K562 (cell line): Measurements from ENCODE around the gene FAM120AOS. TPM values are rescaled to one million over a fixed set of nuclear protein-coding genes. Genes with fewer than 3 reads are reported as not detected.

Experiments
- BRD9 ChIP-seq: fragments of 450-650 bp; IDR thresholded peaks from 2 replicates; pipeline ENCODE4 v1.6.1; 2018; ENCODE audit warnings: low read depth; ENCODE audit not compliant: partially characterized antibody
- EGR1 ChIP-seq: fragments of 450-650 bp; conservative IDR thresholded peaks from 2 replicates; pipeline ENCODE4 v1.6.1; 2017; ENCODE audit warnings: mild to moderate bottlenecking
- HNRNPL ChIP-seq: fragments of 200-400 bp; formaldehyde crosslinking; IDR thresholded peaks from 2 replicates; pipeline ENCODE4 v1.6.1; 2017; ENCODE audit warnings: low read depth, mild to moderate bottlenecking, low read length
- KDM5B ChIP-seq: fragments of 200-600 bp; sonication (generic); IDR thresholded peaks from 2 replicates; pipeline ENCODE4 v1.6.1; 2012; ENCODE audit warnings: low read depth, mild to moderate bottlenecking, moderate library complexity, low read length, control low read depth, inconsistent platforms; ENCODE audit not compliant: insufficient replicate concordance
- MYC ChIP-seq, 2 experiments: fragments of 250-450 bp in 1 of 2; sonication (Bioruptor Pico) in 1 of 2; IDR thresholded peaks; 2 replicates each; pipeline versions ENCODE4 v1.5.1 to v1.6.1; 2012 to 2021; ENCODE audit warnings: low read depth in 2 of 2, borderline replicate concordance in 1 of 2, improper control_type of control experiment in 1 of 2, low read length in 1 of 2, mild to moderate bottlenecking in 1 of 2, moderate library complexity in 1 of 2
- NFIC ChIP-seq: fragments of 450-650 bp; IDR thresholded peaks from 2 replicates; pipeline ENCODE4 v1.6.1; 2017; ENCODE audit warnings: mild to moderate bottlenecking, inconsistent platforms
- RBBP5 ChIP-seq: fragments of 200-600 bp; sonication (generic); IDR thresholded peaks from 2 replicates; pipeline ENCODE4 v1.6.1; 2012; ENCODE audit warnings: borderline replicate concordance, mild to moderate bottlenecking, low read length, control low read depth, inconsistent platforms; ENCODE audit not compliant: insufficient read depth, poor library complexity, severe bottlenecking
- SP1 ChIP-seq: sonication (generic); formaldehyde crosslinking; IDR thresholded peaks from 2 replicates; pipeline ENCODE4 v1.8.1; 2022; ENCODE audit warnings: mild to moderate bottlenecking, missing genetic modification reagents
- ZC3H8 ChIP-seq: fragments of 450-650 bp; IDR thresholded peaks from 2 replicates; pipeline ENCODE4 v1.6.1; 2017
- ZNF124 ChIP-seq: sonication (generic); formaldehyde crosslinking; IDR thresholded peaks from 2 replicates; pipeline ENCODE4 v1.8.1; 2022; ENCODE audit warnings: missing genetic modification reagents
- ZNF212 ChIP-seq: fragments of 450-650 bp; formaldehyde crosslinking; IDR thresholded peaks from 2 replicates; pipeline ENCODE4 v1.4.0; 2020; ENCODE audit warnings: mild to moderate bottlenecking
- polyA plus RNA-seq, 8 experiments: library from polyadenylated mRNA; depleted of rRNA in 4 of 8; stranded (reverse) in 5 of 8; unstranded in 3 of 8; fragments of >200 nt; fragmentation: Nextera tagmentation in 2 of 8; fragmentation: Illumina TruSeq in 1 of 8; extraction: Ambion mirVana in 2 of 8; extraction: Trizol in 1 of 8; gene quantifications; 2 replicates each; pipeline versions ENCODE4 v1.2.1 to v1.2.3, GENCODE V29; 2011 to 2014; ENCODE audit warnings: inconsistent platforms in 1 of 8, missing spikeins in 1 of 8
- total RNA-seq, 7 experiments: library from RNA; depleted of rRNA in 6 of 7; stranded (reverse); fragments of >200 nt in 6 of 7; fragmentation: Illumina TruSeq in 2 of 7; extraction: Trizol in 2 of 7; gene quantifications; 2 replicates each; pipeline versions ENCODE4 v1.2.1 to v1.2.3, GENCODE V29; 2011 to 2021; ENCODE audit warnings: low replicate concordance in 1 of 7
- TF ChIP-seq, protein P1 (sequence below): sonication (generic); formaldehyde crosslinking; IDR thresholded peaks from 2 replicates; pipeline ENCODE4 v1.8.0; 2022; ENCODE audit warnings: mild to moderate bottlenecking, missing genetic modification reagents
- TF ChIP-seq, protein P2 (sequence below): IDR thresholded peaks from 3 replicates; pipeline ENCODE4 v1.6.1; 2011; ENCODE audit warnings: borderline replicate concordance, mild to moderate bottlenecking, moderate library complexity; ENCODE audit not compliant: insufficient read length; ENCODE audit errors: extremely low read depth
- TF ChIP-seq, protein P3 (sequence below): sonication (generic); formaldehyde crosslinking; IDR thresholded peaks from 2 replicates; pipeline ENCODE4 v1.9.0; 2022; ENCODE audit warnings: mild to moderate bottlenecking, missing genetic modification reagents
- TF ChIP-seq, protein P4 (sequence below): sonication (generic); formaldehyde crosslinking; IDR thresholded peaks from 2 replicates; pipeline ENCODE4 v1.8.0; 2022; ENCODE audit warnings: mild to moderate bottlenecking, missing genetic modification reagents
- TF ChIP-seq, protein P5 (sequence below): sonication (generic); formaldehyde crosslinking; IDR thresholded peaks from 2 replicates; pipeline ENCODE4 v1.8.1; 2022; ENCODE audit warnings: missing genetic modification reagents

FAM120AOS gene
- total and polyA plus RNA-seq, 9 of the 15 experiments (the other 6 are each of a cell fraction or from before 2014, with no cell fraction given) = 18.8 to 53.4 (median 41.4) TPM

DNA sequence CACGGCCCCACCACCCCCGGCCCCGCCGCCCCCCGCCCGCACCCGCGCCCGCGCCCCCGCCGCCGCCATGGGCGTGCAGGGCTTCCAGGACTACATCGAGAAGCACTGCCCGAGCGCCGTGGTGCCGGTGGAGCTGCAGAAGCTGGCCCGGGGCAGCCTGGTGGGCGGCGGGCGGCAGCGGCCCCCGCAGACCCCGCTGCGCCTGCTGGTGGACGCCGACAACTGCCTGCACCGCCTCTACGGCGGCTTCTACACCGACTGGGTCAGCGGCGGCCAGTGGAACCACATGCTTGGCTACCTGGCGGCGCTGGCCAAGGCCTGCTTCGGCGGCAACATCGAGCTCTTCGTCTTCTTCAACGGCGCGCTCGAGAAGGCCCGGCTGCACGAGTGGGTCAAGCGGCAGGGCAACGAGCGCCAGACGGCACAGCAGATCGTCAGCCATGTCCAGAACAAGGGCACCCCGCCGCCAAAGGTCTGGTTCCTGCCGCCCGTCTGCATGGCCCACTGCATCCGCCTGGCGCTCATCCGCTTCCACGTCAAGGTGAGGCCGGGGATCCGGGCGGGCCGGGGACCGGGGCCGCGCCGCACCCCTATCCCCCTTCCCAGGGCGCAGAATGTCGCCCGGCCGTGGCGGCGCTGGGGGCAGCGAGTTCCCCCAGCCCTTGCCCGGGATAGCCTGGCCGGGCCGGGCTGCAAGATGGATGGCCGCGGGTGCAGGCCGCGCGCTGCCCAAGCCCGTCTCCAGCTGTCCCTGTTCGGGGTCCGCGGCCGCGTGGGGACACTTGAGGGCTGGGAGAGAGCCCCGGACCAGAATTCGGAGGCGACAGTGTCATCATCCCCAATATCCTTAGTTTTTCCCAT, 1.3 kb downstream of the FAM120AOS start (continued):
- TF ChIP-seq, protein P1, sequence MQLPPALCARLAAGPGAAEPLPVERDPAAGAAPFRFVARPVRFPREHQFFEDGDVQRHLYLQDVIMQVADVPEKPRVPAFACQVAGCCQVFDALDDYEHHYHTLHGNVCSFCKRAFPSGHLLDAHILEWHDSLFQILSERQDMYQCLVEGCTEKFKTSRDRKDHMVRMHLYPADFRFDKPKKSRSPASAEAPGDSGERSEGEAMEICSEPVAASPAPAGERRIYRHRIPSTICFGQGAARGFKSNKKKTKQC (CRISPR knock-in tag) = peak; percentile 56; the same call in 1 of the 2 replicates
- TF ChIP-seq SP1 (CRISPR knock-in tag) = 0 out of 2 replicates have a peak, but pooled peaks have one; percentile 18
- no peak for TF ChIP-seq BRD9
- TF ChIP-seq, protein P2, sequence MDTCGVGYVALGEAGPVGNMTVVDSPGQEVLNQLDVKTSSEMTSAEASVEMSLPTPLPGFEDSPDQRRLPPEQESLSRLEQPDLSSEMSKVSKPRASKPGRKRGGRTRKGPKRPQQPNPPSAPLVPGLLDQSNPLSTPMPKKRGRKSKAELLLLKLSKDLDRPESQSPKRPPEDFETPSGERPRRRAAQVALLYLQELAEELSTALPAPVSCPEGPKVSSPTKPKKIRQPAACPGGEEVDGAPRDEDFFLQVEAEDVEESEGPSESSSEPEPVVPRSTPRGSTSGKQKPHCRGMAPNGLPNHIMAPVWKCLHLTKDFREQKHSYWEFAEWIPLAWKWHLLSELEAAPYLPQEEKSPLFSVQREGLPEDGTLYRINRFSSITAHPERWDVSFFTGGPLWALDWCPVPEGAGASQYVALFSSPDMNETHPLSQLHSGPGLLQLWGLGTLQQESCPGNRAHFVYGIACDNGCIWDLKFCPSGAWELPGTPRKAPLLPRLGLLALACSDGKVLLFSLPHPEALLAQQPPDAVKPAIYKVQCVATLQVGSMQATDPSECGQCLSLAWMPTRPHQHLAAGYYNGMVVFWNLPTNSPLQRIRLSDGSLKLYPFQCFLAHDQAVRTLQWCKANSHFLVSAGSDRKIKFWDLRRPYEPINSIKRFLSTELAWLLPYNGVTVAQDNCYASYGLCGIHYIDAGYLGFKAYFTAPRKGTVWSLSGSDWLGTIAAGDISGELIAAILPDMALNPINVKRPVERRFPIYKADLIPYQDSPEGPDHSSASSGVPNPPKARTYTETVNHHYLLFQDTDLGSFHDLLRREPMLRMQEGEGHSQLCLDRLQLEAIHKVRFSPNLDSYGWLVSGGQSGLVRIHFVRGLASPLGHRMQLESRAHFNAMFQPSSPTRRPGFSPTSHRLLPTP = no peak
- TF ChIP-seq MYC (IDR thresholded peaks at IDR 0.05; ENCODE audit: low read depth, low read length) = no peak
- TF ChIP-seq MYC (CRISPR knock-in tag; IDR thresholded peaks at IDR 0.05; ENCODE audit: borderline replicate concordance, low read depth) = peak; percentile 50; the same call in 1 of the 2 replicates
- peak; percentile 11 for TF ChIP-seq KDM5B
- TF ChIP-seq, protein P3, sequence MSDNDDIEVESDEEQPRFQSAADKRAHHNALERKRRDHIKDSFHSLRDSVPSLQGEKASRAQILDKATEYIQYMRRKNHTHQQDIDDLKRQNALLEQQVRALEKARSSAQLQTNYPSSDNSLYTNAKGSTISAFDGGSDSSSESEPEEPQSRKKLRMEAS = peak; percentile 78
- TF ChIP-seq ZNF212 (CRISPR knock-in tag) = no peak
- TF ChIP-seq RBBP5 = peak; percentile 82
- no peak for TF ChIP-seq ZNF124 (CRISPR knock-in tag)
- TF ChIP-seq, protein P4, sequence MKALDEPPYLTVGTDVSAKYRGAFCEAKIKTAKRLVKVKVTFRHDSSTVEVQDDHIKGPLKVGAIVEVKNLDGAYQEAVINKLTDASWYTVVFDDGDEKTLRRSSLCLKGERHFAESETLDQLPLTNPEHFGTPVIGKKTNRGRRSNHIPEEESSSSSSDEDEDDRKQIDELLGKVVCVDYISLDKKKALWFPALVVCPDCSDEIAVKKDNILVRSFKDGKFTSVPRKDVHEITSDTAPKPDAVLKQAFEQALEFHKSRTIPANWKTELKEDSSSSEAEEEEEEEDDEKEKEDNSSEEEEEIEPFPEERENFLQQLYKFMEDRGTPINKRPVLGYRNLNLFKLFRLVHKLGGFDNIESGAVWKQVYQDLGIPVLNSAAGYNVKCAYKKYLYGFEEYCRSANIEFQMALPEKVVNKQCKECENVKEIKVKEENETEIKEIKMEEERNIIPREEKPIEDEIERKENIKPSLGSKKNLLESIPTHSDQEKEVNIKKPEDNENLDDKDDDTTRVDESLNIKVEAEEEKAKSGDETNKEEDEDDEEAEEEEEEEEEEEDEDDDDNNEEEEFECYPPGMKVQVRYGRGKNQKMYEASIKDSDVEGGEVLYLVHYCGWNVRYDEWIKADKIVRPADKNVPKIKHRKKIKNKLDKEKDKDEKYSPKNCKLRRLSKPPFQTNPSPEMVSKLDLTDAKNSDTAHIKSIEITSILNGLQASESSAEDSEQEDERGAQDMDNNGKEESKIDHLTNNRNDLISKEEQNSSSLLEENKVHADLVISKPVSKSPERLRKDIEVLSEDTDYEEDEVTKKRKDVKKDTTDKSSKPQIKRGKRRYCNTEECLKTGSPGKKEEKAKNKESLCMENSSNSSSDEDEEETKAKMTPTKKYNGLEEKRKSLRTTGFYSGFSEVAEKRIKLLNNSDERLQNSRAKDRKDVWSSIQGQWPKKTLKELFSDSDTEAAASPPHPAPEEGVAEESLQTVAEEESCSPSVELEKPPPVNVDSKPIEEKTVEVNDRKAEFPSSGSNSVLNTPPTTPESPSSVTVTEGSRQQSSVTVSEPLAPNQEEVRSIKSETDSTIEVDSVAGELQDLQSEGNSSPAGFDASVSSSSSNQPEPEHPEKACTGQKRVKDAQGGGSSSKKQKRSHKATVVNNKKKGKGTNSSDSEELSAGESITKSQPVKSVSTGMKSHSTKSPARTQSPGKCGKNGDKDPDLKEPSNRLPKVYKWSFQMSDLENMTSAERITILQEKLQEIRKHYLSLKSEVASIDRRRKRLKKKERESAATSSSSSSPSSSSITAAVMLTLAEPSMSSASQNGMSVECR = peak; percentile 75
- TF ChIP-seq ZC3H8 = no peak
- TF ChIP-seq, protein P5, sequence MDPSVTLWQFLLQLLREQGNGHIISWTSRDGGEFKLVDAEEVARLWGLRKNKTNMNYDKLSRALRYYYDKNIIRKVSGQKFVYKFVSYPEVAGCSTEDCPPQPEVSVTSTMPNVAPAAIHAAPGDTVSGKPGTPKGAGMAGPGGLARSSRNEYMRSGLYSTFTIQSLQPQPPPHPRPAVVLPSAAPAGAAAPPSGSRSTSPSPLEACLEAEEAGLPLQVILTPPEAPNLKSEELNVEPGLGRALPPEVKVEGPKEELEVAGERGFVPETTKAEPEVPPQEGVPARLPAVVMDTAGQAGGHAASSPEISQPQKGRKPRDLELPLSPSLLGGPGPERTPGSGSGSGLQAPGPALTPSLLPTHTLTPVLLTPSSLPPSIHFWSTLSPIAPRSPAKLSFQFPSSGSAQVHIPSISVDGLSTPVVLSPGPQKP (CRISPR knock-in tag) = no peak
- TF ChIP-seq NFIC = peak; percentile 7; the same call in 1 of the 2 replicates
- 0 out of 2 replicates have a peak, but pooled peaks have one; percentile 18 for TF ChIP-seq HNRNPL
- TF ChIP-seq EGR1 = peak; percentile 44; the same call in 1 of the 2 replicates
